Ectodermal cell (in vitro differentiated cells): ENCODE data around the gene TMCC2.

Source experiments
- H3K27ac ChIP-seq: 2 replicates; pipeline ENCODE4 v1.7.0; 2013; ENCODE audit warnings: mild to moderate bottlenecking, low read depth, low read length; ENCODE audit not compliant: insufficient read depth, poor library complexity, severe bottlenecking
- H3K27me3 ChIP-seq: 2 replicates; pipeline ENCODE4 v1.7.0; 2013; ENCODE audit warnings: mild to moderate bottlenecking, low read length; ENCODE audit not compliant: insufficient read depth, control insufficient read depth, poor library complexity, severe bottlenecking
- H3K36me3 ChIP-seq: one replicate; pipeline ENCODE4 v1.7.0; 2013; ENCODE audit warnings: low read length; ENCODE audit not compliant: control insufficient read depth, insufficient read depth
- H3K4me1 ChIP-seq: one replicate; pipeline ENCODE4 v1.7.0; 2013; ENCODE audit warnings: low read length; ENCODE audit not compliant: control insufficient read depth, insufficient read depth
- H3K4me3 ChIP-seq: 2 replicates; pipeline ENCODE4 v1.7.0; 2013; ENCODE audit warnings: low read depth, low read length, control low read depth; ENCODE audit not compliant: insufficient read depth
- H3K9me3 ChIP-seq: 2 replicates; pipeline ENCODE4 v1.7.0; 2013; ENCODE audit warnings: mild to moderate bottlenecking, low read length, moderate library complexity; ENCODE audit not compliant: control insufficient read depth
- WGBS, 2 experiments: methylation state at CpG; one replicate each; pipeline ENCODE4 v1.1.7; 2013; ENCODE audit warnings: missing lambda C conversion rate in 2 of 2; 5-methylcytosine and 5-hydroxymethylcytosine counted together

TMCC2 gene

GRCh38 chr1:205239078-205239477, 11.3 kb downstream of the TMCC2 start:
- no peaks in the 10 kb centered on the region for H3K9me3 ChIP-seq
- no peaks in the 10 kb centered on the region for H3K27me3 ChIP-seq
- H3K4me1 ChIP-seq: peaks cover 4% of the 10 kb centered on the region
- H3K27ac ChIP-seq: no peak overlapping the region
- peaks cover 3% of the 10 kb centered on the region for H3K36me3 ChIP-seq
- WGBS, 2 experiments: 95% methylated on average over 3 of the region's 3 CpGs
- H3K4me3 ChIP-seq: no peak overlapping the region

GRCh38 chr1:205240118-205240517, 12.4 kb downstream of the TMCC2 start:
- Histone ChIP-seq H3K27ac (no peak overlapping the region), H3K36me3 (peaks cover 3% of the 10 kb centered on the region), H3K4me1 (peaks cover 4% of the 10 kb centered on the region), H3K27me3 (no peaks in the 10 kb centered on the region), H3K9me3 (no peaks in the 10 kb centered on the region), H3K4me3 (no peak overlapping the region)
- 94 to 95% methylated on average over 6 of the region's 6 CpGs for WGBS, 2 experiments

- Histone ChIP-seq H3K36me3 (peaks cover 3% of the 10 kb centered on the region), H3K4me3 (no peak overlapping the region), H3K27ac (no peak overlapping the region), H3K4me1 (peaks cover 4% of the 10 kb centered on the region), H3K27me3 (no peaks in the 10 kb centered on the region), H3K9me3 (no peaks in the 10 kb centered on the region)
- WGBS, 2 experiments: 92 to 94% methylated on average over 3 of the region's 3 CpGs
These were observed 12.8 kb downstream of the TMCC2 start for GRCh38 chr1:205240569-205240968.

GRCh38 chr1:205241366-205242030, 13.8 kb downstream of the TMCC2 start:
- 95 to 96% methylated on average over 36 of the region's 36 CpGs for WGBS, 2 experiments
- Histone ChIP-seq H3K4me3 (no peak overlapping the region), H3K27ac (no peak overlapping the region), H3K9me3 (no peaks in the 10 kb centered on the region), H3K27me3 (no peaks in the 10 kb centered on the region), H3K4me1 (peaks cover 4% of the 10 kb centered on the region), H3K36me3 (peaks cover 3% of the 10 kb centered on the region)

GRCh38 chr1:205243350-205244191, 15.8 kb downstream of the TMCC2 start:
- 95% methylated on average over 8 of the region's 8 CpGs for WGBS, 2 experiments
- no peak overlapping the region for H3K4me3 ChIP-seq
- H3K27me3 ChIP-seq: no peaks in the 10 kb centered on the region
- H3K4me1 ChIP-seq: peaks cover 14% of the 10 kb centered on the region
- H3K36me3 ChIP-seq: peaks cover 3% of the 10 kb centered on the region
- no peak overlapping the region for H3K27ac ChIP-seq
- no peaks in the 10 kb centered on the region for H3K9me3 ChIP-seq

- WGBS, 2 experiments: 78 to 82% methylated on average over 4 of the region's 4 CpGs
These were observed 16.6 kb downstream of the TMCC2 start for GRCh38 chr1:205244384-205244783.

GRCh38 chr1:205245096-205245495, 17.4 kb downstream of the TMCC2 start:
- Histone ChIP-seq H3K4me3 (no peak overlapping the region), H3K4me1 (peaks cover 17% of the 10 kb centered on the region), H3K27ac (no peak overlapping the region), H3K36me3 (peaks cover 3% of the 10 kb centered on the region), H3K27me3 (no peaks in the 10 kb centered on the region), H3K9me3 (no peaks in the 10 kb centered on the region)
- WGBS, 2 experiments: 93 to 97% methylated on average over 7 of the region's 7 CpGs

More at GRCh38 chr1:205244384-205244783, 16.6 kb downstream of the TMCC2 start:
- Histone ChIP-seq H3K36me3 (peaks cover 3% of the 10 kb centered on the region), H3K27ac (no peak overlapping the region), H3K4me3 (no peak overlapping the region), H3K4me1 (peaks cover 17% of the 10 kb centered on the region), H3K9me3 (no peaks in the 10 kb centered on the region), H3K27me3 (no peaks in the 10 kb centered on the region)

GRCh38 chr1:205246351-205247119, 18.8 kb downstream of the TMCC2 start:
- Histone ChIP-seq H3K27ac (no peak overlapping the region), H3K27me3 (no peaks in the 10 kb centered on the region), H3K9me3 (no peaks in the 10 kb centered on the region), H3K36me3 (peaks cover 3% of the 10 kb centered on the region), H3K4me1 (peaks cover 17% of the 10 kb centered on the region), H3K4me3 (no peak overlapping the region)
- 94 to 95% methylated on average over 10 of the region's 10 CpGs for WGBS, 2 experiments

- no peaks in the 10 kb centered on the region for H3K9me3 ChIP-seq
- WGBS, 2 experiments: 68% methylated on average over 9 of the region's 9 CpGs
- no peaks in the 10 kb centered on the region for H3K36me3 ChIP-seq
- H3K4me1 ChIP-seq: peaks cover 17% of the 10 kb centered on the region
- H3K27ac ChIP-seq: no peak overlapping the region
- no peaks in the 10 kb centered on the region for H3K27me3 ChIP-seq
- H3K4me3 ChIP-seq: no peak overlapping the region
These were observed 19.6 kb downstream of the TMCC2 start for GRCh38 chr1:205247130-205247921.
